CD4-positive, alpha-beta T cell treated with Interleukin-12 subunit alpha and Interleukin-12 subunit beta, for 1 hour (primary cell): ENCODE measurements around the gene PBRM1.

Source experiments
- DNase-seq: peaks from one replicate; pipeline ENCODE4 v3.0.0-alpha.2; 2020

The PBRM1 gene

GRCh38 chr3:52521881-52522650, 163.6 kb downstream of the PBRM1 start:
- no peak for DNase-seq

GRCh38 chr3:52521488-52521824, 164.3 kb downstream of the PBRM1 start:
- no peak for DNase-seq

DNA sequence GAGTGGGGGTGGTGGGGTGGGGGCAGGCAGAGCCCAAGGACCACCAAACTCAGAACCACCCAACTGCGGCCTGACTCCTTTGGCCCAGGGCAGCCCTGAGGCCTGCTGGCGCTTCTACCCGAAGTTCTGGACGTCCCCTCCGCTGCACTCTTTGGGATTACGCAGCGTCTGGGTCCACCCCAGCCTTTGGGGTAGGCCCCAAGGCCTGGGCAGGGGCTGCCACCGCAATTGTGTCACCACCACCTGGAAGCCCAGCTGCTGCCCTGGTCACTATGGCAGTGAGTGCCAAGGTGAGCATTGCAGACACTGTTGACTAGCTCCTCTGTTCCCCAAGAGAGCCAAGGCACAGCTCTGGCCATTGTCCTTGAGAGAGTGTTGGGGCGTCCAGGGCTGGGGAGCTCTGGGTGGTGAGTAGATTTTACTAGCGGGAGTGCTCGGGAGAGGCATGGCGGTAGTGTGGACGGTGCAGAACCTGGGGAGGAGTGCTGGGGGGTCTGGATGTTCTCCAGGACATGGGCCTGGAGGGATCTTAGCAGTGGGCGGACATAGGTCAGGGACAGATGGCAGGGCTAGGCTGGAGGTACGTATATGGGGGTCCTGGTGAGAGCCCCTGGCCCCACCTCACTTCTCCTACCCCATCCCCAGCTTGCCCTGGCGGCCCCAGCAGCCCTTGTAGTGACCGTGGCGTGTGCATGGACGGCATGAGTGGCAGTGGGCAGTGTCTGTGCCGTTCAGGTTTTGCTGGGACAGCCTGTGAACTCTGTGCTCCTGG, 164.8 kb downstream of the PBRM1 start:
- DNase-seq = no peak

- DNase-seq = no peak
These were observed 165.5 kb downstream of the PBRM1 start for GRCh38 chr3:52520141-52520667.

GRCh38 chr3:52519445-52520140, 166.1 kb downstream of the PBRM1 start:
- DNase-seq = no peak

- no peak for DNase-seq
These were observed 166.8 kb downstream of the PBRM1 start for GRCh38 chr3:52518723-52519444.

DNA sequence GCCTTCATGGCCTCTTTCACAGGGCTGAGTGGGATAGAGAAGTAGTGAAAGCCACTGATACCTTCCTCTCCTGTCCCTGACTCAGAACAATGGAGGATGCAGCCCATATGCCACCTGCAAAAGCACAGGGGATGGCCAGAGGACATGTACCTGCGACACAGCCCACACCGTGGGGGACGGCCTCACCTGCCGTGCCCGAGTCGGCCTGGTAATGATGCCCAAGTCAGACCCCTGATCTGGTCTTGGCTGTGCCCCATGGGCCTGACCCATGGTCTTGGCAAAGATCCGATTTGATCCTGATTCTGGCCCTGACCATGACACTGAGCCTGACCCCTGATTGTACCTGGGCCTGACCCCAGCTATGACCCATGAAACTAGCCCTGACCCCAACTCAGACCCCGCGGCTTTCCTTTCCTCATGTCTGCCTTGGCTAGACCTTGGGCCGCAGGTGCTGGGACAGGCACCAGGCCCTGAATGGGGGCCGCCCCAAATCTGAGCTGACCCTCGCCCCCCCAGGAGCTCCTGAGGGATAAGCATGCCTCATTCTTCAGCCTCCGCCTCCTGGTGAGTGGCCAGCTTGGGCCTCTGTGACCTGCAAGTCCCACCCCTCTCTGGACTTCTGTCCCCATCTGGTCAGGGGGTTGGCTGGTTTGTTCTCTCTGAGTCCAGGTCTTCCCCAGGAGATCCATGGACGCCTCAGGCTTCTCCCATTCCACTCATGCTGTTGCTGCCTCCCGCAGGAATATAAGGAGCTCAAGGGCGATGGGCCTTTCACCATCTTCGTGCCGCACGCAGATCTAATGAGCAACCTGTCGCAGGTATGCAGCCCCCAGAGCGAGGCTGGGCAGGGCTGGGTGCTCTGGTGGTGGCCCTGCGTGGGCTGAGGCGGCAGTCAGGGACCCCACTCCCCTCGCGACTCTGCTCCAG, 167.7 kb downstream of the PBRM1 start:
- no peak for DNase-seq

- DNase-seq = no peak
These were observed 169.1 kb downstream of the PBRM1 start for GRCh38 chr3:52516509-52517195.

DNA sequence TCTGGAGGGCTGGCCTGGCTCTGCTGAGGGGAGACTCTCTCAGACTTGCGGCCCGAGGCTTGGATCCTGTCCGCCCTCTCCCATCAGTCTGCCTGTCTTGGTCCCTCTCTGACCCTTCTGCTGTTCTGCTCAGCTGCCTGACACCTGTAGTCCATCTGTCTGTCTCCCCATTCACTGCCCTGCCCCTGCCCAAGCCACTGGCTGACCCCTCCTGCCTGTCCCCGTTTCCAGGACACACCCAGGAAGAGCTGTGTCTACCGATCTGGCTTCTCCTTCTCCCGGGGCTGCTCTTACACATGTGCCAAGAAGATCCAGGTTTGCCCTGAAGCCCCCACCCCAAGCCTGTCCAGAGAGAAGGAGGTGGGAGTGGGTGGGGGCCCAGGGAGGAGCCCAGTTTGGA, 170.5 kb downstream of the PBRM1 start:
- no peak for DNase-seq

- DNase-seq = no peak
These were observed 171.1 kb downstream of the PBRM1 start for GRCh38 chr3:52514576-52514975.

DNA sequence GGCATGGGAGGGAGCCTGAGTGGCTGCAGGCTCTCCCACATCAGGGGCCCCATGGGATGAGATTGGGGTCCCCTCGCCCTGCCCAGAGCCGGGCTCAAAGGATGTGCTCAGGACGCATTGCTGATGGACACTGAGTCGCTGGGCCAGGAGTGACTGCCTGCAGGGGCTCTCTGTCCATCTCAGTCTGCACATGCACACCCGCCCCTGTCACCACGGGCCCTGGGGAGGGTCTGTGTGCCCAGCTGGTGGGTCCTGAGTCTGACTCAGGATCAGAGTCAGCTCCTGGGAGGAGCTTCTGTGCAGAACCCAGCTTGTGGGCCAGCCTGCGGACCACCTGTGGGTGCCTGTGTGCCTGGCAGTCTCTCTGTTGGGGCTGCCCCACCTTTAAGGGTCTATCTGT, 172.4 kb downstream of the PBRM1 start:
- no peak for DNase-seq

DNA sequence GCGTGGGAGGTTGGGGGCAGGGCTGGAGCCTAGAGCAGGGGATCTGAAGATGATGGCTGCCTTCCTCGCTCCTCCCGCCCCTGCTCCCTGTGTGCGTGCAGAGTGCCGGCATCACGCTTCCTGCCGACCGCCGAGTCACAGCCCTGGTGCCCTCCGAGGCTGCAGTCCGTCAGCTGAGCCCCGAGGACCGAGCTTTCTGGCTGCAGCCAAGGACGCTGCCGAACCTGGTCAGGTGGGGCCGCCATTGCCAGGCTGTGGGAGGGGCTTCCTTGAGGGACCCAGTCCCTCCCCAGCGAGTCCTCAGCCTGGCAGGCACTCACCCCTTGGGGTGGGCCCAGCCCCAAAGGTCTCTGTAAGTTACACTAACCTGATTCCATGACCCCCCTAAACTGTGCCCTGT, 173.0 kb downstream of the PBRM1 start:
- DNase-seq = no peak

- no peak for DNase-seq
These were observed 173.6 kb downstream of the PBRM1 start for GRCh38 chr3:52512105-52512504.

GRCh38 chr3:52511509-52511908, 174.2 kb downstream of the PBRM1 start:
- no peak for DNase-seq

DNA sequence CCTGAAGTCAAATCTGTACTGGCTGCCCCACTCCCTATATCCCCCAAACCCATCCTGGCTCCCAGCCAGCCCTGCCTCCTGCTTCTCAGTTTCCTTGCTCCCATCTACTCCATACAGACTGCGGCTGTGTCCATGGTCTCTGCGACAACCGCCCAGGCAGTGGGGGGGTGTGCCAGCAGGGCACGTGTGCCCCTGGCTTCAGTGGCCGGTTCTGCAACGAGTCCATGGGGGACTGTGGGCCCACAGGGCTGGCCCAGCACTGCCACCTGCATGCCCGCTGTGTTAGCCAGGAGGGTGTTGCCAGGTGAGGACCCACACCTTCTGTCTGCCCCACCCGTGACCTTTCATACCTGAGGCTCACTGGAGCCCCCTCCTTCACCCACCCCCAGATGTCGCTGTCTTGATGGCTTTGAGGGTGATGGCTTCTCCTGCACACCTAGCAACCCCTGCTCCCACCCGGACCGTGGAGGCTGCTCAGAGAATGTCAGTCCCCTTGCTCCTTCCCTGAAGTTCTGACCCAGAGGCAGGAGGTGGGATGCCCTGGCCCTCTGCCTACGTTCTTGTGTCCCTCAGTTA, 175.9 kb downstream of the PBRM1 start:
- DNase-seq = no peak

GRCh38 chr3:52507359-52507758, 178.4 kb downstream of the PBRM1 start:
- no peak for DNase-seq

DNA sequence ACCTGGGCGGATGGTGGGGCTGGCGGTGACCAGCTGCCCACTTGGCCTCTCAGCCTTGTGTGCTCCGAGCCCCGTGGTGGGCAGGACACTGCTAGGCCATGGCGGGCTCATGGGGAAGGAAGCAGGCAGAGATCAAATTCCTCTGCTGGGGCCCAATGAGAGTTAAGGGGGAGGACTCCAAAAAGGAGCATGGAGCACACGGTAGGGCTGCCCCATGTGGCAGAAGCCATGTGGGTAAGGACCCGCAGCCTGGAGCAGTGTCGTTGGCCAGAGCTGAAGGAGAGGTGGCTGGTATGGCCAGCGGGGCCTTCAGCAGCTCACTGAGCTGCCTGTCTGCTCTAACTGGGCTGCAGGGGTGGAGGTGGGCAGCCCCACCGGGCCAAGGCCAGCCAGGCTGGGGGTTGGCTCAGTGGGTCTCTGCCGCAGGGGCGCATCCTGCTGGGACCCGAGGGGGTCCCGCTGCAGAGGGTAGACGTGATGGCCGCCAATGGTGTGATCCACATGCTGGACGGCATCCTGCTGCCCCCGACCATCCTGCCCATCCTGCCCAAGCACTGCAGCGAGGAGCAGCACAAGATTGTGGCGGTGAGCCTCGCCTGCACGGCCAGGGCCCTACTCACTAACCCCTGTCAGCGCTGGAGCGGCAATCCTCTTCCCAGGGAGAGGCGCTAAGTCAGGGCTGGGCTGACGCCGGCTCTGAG, 179.3 kb downstream of the PBRM1 start:
- no peak for DNase-seq

GRCh38 chr3:52504977-52505376, 180.7 kb downstream of the PBRM1 start:
- DNase-seq = no peak

GRCh38 chr3:52503788-52504424, 181.8 kb downstream of the PBRM1 start:
- DNase-seq = no peak
